IMR-90 (cell line): Measurements from ENCODE around the gene ZNF791. TPM values are rescaled to one million over a fixed set of nuclear protein-coding genes. Genes with fewer than 3 reads are reported as not detected.
"Not testable (repeated sequence)": the region's sequence is repeated elsewhere in the genome, so short reads cannot be mapped to it uniquely, and the experiment has no call there.

ENCODE experiments used
- ATAC-seq: fragments of 200-7000 bp; cut with Tn5 transposase; 2 replicates; pipeline ENCODE4 v1.9.1; 2020; ENCODE audit warnings: low read depth, mild to moderate bottlenecking, moderate library complexity
- BruUV-seq: library from RNA; stranded (reverse); fragments of 400-500 nt; replicated peaks from 2 replicates; lab custom pipeline; 2021; lab: Mats Ljungman, UMichigan
- CTCF ChIA-PET: fragments of 300-600 bp; formaldehyde crosslinking; extraction: SDS; loops from one replicate; lab custom pipeline; 2021; ENCODE audit warnings: antibody characterized with exemption; lab: Yijun Ruan, JAX
- POLR2A ChIA-PET: fragments of 300-600 bp; sonication (Branson Sonifier 250); formaldehyde crosslinking; loops from one replicate; lab custom pipeline; 2022; ENCODE audit warnings: antibody characterized with exemption; ENCODE audit not compliant: unreplicated experiment; lab: Charles Lee
- DNase-seq: peaks from one replicate; pipeline ENCODE4 v3.0.0; 2013
- H2AFZ ChIP-seq: replicated peaks from 2 replicates; pipeline ENCODE3; 2013; ENCODE audit warnings: low read length, mild to moderate bottlenecking; ENCODE audit not compliant: poor library complexity
- H2AK5ac ChIP-seq: 2 replicates; pipeline ENCODE4 v1.6.1; 2013; ENCODE audit warnings: low read depth, low read length, inconsistent platforms
- H2AK9ac ChIP-seq: replicated peaks from 2 replicates; pipeline ENCODE3; 2013; ENCODE audit warnings: mild to moderate bottlenecking, low read depth, low read length, moderate library complexity; ENCODE audit not compliant: poor library complexity
- H2BK120ac ChIP-seq: 2 replicates; pipeline ENCODE4 v1.6.1; 2013; ENCODE audit warnings: low read depth, low read length, inconsistent platforms
- H2BK15ac ChIP-seq: 3 replicates; pipeline ENCODE4 v1.6.1; 2013; ENCODE audit warnings: low read depth, low read length, inconsistent platforms
- H2BK20ac ChIP-seq: 2 replicates; pipeline ENCODE4 v1.6.1; 2013; ENCODE audit warnings: low read depth, mild to moderate bottlenecking, inconsistent platforms, low read length, moderate library complexity
- H2BK5ac ChIP-seq: 2 replicates; pipeline ENCODE4 v1.6.1; 2013; ENCODE audit warnings: mild to moderate bottlenecking, low read depth, low read length, inconsistent platforms; ENCODE audit not compliant: poor library complexity, severe bottlenecking
- H3K14ac ChIP-seq: replicated peaks from 2 replicates; pipeline ENCODE4 v1.6.1; 2013; ENCODE audit warnings: low read depth, low read length, inconsistent platforms
- H3K18ac ChIP-seq: 2 replicates; pipeline ENCODE4 v1.6.1; 2013; ENCODE audit warnings: low read depth, low read length, control low read depth
- H3K23ac ChIP-seq: 2 replicates; pipeline ENCODE4 v1.6.1; 2013; ENCODE audit warnings: low read depth, low read length, inconsistent platforms
- H3K27ac ChIP-seq: 2 replicates; pipeline ENCODE4 v1.5.1; 2013; ENCODE audit warnings: mild to moderate bottlenecking, control low read depth, low read length; ENCODE audit not compliant: insufficient read depth
- H3K27me3 ChIP-seq: 2 replicates; pipeline ENCODE4 v1.6.1; 2013; ENCODE audit warnings: low read length; ENCODE audit not compliant: control insufficient read depth, insufficient read depth
- H3K36me3 ChIP-seq: 2 replicates; pipeline ENCODE4 v1.6.1; 2013; ENCODE audit warnings: low read length, mixed read lengths; ENCODE audit not compliant: control insufficient read depth, insufficient read depth
- H3K4ac ChIP-seq: 2 replicates; pipeline ENCODE4 v1.6.1; 2013; ENCODE audit warnings: low read depth, low read length, inconsistent platforms
- H3K4me1 ChIP-seq: 2 replicates; pipeline ENCODE4 v1.6.1; 2013; ENCODE audit warnings: low read length, mixed read lengths; ENCODE audit not compliant: control insufficient read depth, insufficient read depth
- H3K4me2 ChIP-seq: 2 replicates; pipeline ENCODE4 v1.6.1; 2013; ENCODE audit warnings: low read depth, mild to moderate bottlenecking, control low read depth, low read length, moderate library complexity
- H3K4me3 ChIP-seq: 2 replicates; pipeline ENCODE4 v1.5.1; 2013; ENCODE audit warnings: low read depth, mild to moderate bottlenecking, control low read depth, low read length, moderate library complexity; ENCODE audit not compliant: insufficient read depth
- H3K56ac ChIP-seq: 2 replicates; pipeline ENCODE4 v1.6.1; 2013; ENCODE audit warnings: low read length, inconsistent platforms; ENCODE audit not compliant: insufficient read depth; ENCODE audit errors: extremely low read depth
- H3K79me1 ChIP-seq, 2 experiments: 2 replicates each; pipeline ENCODE4 v1.6.1; 2013; ENCODE audit warnings: low read length in 2 of 2, inconsistent platforms in 1 of 2, low read depth in 1 of 2
- H3K9ac ChIP-seq: 2 replicates; pipeline ENCODE4 v1.6.1; 2013; ENCODE audit warnings: low read depth, low read length, control low read depth
- H3K9me1 ChIP-seq: 2 replicates; pipeline ENCODE4 v1.6.1; 2013; ENCODE audit warnings: low read length, inconsistent platforms; ENCODE audit not compliant: insufficient read depth
- H3K9me3 ChIP-seq: 2 replicates; pipeline ENCODE4 v1.6.1; 2013; ENCODE audit warnings: low read length; ENCODE audit not compliant: control insufficient read depth, insufficient read depth
- H4K20me1 ChIP-seq: 2 replicates; pipeline ENCODE4 v1.6.1; 2013; ENCODE audit warnings: low read length, inconsistent platforms; ENCODE audit not compliant: insufficient read depth
- H4K5ac ChIP-seq: 2 replicates; pipeline ENCODE4 v1.6.1; 2013; ENCODE audit warnings: mild to moderate bottlenecking, low read depth, low read length, control low read depth
- H4K8ac ChIP-seq, 2 experiments: 2 replicates each; pipeline ENCODE4 v1.6.1; 2013; ENCODE audit warnings: low read depth in 2 of 2, low read length in 2 of 2, control low read depth in 1 of 2, inconsistent platforms in 1 of 2
- H4K91ac ChIP-seq: 2 replicates; pipeline ENCODE4 v1.6.1; 2013; ENCODE audit warnings: low read depth, low read length, inconsistent platforms; ENCODE audit not compliant: insufficient read depth
- WGBS, 2 experiments: methylation state at CpG; one replicate each; pipeline versions ENCODE4 v1.1.5 to v1.1.7; 2013; ENCODE audit warnings: missing lambda C conversion rate in 2 of 2; ENCODE audit not compliant: insufficient read length in 1 of 2; ENCODE audit errors: extremely low coverage in 2 of 2; 5-methylcytosine and 5-hydroxymethylcytosine counted together
- dilution Hi-C: fragments of 300-500 bp; cut with HindIII; formaldehyde crosslinking; loops from one replicate; pipeline ENCODE4 v1.14.3; 2018; ENCODE audit warnings: low sequenced_read_pairs; ENCODE audit not compliant: unreplicated experiment
- in situ Hi-C: fragments of 300-500 bp; cut with MboI; formaldehyde crosslinking; loops from 3 replicates; pipeline ENCODE4 v1.14.3; 2019; ENCODE audit warnings: low sequenced_read_pairs, inconsistent platforms, mixed read lengths
- intact Hi-C: fragments of 100-400 bp; cut with micrococcal nuclease; formaldehyde crosslinking; loops from 2 replicates; pipeline ENCODE4 v1.10.0; 2022
- polyA plus RNA-seq, 3 experiments: library from polyadenylated mRNA; depleted of rRNA; stranded (reverse); fragments of >200 nt; gene quantifications; 2 replicates each; pipeline ENCODE4 v1.2.3, GENCODE V29; 2012; ENCODE audit warnings: low replicate concordance in 1 of 3
- total RNA-seq: library from RNA; depleted of rRNA; stranded (reverse); fragments of >200 nt; gene quantifications from 2 replicates; pipeline ENCODE4 v1.2.3, GENCODE V29; 2012

The ZNF791 gene
- total and polyA plus RNA-seq, 2 of the 4 experiments (the other 2 are of a cell fraction) = 7.1 to 15.8 TPM

DNA sequence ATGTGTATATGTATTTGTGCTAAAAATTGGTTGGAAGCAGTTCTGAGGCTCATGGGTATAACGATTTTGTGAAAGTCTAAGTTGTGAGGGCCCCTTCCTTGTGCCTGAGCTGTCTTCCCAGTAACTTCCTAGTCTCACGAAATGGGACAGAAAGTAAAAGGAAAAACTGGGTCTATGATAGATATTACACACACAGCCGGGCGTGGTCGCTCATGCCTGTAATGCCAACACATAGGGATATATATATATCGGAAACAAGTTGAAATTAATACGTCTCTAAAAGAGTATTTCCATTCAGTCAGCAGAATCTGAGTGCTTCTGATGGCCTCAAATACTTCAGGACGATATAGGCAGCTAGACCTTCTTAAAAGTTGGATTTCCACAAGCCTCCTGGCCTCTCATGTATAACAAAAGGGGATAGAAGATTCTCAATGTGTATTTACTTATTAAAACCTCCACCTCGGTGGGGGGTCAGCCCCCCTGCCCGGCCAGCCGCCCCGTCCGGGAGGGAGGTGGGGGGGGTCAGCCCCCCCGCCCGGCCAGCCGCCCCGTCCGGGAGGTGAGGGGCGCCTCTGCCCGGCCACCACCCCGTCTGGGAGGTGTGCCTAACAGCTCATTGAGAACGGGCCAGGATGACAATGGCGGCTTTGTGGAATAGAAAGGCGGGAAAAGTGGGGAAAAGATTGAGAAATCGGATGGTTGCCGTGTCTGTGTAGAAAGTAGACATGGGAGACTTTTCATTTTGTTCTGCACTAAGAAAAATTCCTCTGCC lies 10.7 kb downstream of the ZNF791 start:
- H3K9ac ChIP-seq, H4K8ac ChIP-seq, H2AK9ac ChIP-seq, CTCF ChIA-PET, H2BK120ac ChIP-seq, H2BK15ac ChIP-seq, H3K23ac ChIP-seq, H3K4ac ChIP-seq, POLR2A ChIA-PET, H3K9me1 ChIP-seq, dilution Hi-C loops, H3K27me3 ChIP-seq, H3K4me3 ChIP-seq, DNase-seq, H3K4me1 ChIP-seq, intact Hi-C loops, H2BK5ac ChIP-seq, in situ Hi-C loops, H2AFZ ChIP-seq, H3K4me2 ChIP-seq, BruUV-seq, H3K14ac ChIP-seq, H3K27ac ChIP-seq, ATAC-seq, H3K18ac ChIP-seq, H4K5ac ChIP-seq, H2BK20ac ChIP-seq, H3K56ac ChIP-seq, H2AK5ac ChIP-seq, H4K91ac ChIP-seq: not testable (repeated sequence)
- H3K9me3 ChIP-seq = peaks cover 22% of the 10 kb centered on the region
- peaks cover 36% of the 10 kb centered on the region for H3K36me3 ChIP-seq
- WGBS, 2 experiments = 80% methylated on average over 1 of the region's 26 CpGs; no CpG with 5 or more reads in 1 of the 2 experiments
- peaks cover 31% of the 10 kb centered on the region for H4K20me1 ChIP-seq
- H3K79me1 ChIP-seq = peaks cover 5 to 21% of the 10 kb centered on the region in 2 experiments
